Measurements from ENCODE around the gene MAP3K1.
"Not testable (repeated sequence)": the region's sequence is repeated elsewhere in the genome, so short reads cannot be mapped to it uniquely, and the experiment has no call there.

MAP3K1 gene

DNA sequence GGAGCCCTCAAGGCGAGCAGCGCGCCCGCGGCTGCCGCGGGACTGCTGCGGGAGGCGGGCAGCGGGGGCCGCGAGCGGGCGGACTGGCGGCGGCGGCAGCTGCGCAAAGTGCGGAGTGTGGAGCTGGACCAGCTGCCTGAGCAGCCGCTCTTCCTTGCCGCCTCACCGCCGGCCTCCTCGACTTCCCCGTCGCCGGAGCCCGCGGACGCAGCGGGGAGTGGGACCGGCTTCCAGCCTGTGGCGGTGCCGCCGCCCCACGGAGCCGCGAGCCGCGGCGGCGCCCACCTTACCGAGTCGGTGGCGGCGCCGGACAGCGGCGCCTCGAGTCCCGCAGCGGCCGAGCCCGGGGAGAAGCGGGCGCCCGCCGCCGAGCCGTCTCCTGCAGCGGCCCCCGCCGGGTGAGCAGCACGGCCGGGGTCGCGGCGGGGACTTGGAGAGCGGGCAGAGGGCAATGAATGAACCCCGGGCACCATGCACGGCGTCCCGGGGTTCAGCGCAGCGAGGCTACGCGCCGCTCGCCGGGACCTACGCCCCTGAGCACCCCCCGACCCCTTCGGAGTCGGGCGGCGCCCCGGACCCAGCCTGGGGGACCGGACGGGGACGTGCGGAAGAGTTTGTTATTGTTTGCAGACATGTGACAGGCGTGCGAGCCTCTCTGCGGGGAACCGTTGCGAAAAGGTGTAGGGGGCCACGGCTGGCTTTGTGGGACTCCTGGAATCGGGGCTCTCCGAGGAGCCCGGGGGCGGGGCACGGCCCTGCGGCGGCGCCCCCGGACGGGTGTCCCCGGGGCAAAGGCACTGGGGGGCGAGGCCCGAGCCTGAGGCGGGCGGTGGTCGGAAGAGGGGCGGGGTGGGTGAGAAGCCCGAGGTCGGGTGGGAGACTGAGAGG lies 553 bp downstream of the MAP3K1 start:
- peak in 24 of 51 donors; percentile 16 to 91 (median 62) for DNase-seq

DNA sequence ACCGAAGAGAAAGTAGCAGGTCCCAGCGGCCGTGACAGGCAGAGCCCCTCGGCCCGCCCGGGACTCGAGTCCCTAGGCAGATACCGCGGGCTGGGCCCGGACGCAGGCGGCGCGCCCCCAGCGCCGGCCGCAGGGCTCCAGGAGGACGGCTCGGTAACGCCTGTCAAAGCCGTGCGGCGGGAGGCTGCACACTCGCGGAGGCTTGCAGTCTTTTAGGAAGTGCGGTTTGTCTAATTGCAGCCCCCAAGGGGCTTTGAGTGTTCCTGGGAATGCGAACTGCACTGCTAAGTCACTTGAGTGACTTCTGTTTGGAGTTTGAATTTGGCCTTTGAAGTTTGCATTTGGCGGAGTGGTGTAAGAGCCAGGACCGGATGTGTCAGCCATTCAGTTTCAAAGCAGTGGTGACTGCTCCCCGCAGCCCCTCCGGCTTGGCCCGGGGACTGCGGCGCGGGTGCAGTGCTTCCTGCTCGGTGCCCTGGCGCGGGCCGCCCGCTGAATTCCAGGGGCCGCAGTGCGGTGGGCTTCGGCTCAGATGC lies 1.3 kb downstream of the MAP3K1 start:
- peak in 40 of 51 donors; percentile 8 to 79 (median 43) for DNase-seq

DNA sequence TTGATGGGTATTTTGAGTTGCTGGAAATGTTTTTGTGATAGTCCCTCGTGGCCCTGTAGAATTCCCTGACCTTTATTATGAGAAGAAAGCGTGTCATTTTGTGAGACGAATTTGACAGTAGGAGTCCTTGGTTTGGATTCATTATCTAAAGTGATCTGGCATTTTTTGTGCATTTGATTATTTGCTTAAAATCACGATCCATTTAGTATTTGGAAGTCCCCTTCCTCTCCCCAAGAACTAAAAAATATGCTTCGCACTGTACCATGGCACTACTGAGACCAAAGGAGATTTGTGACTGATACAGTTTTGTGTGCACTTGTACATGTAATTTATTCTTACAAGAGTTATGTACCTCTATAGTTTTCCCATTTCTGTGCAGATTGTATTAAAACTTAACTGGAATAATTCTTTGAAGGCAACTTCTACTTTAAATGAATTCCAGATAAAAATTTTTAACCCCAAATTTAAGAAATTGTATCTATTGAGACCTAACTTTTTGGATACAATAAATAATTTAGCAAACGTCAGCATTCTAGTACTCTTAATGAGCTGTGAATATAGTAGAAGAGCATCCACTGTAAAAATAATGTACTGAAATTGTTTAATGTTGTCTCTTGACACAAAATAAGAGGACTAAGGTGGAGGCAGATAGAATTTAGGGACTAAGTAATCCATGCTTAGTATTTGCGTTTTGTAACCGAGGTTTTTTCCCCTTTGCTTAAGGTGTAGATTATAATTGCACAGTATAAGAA lies 2.1 kb downstream of the MAP3K1 start:
- peak in 1 of 51 donors; percentile 26 for DNase-seq

DNA sequence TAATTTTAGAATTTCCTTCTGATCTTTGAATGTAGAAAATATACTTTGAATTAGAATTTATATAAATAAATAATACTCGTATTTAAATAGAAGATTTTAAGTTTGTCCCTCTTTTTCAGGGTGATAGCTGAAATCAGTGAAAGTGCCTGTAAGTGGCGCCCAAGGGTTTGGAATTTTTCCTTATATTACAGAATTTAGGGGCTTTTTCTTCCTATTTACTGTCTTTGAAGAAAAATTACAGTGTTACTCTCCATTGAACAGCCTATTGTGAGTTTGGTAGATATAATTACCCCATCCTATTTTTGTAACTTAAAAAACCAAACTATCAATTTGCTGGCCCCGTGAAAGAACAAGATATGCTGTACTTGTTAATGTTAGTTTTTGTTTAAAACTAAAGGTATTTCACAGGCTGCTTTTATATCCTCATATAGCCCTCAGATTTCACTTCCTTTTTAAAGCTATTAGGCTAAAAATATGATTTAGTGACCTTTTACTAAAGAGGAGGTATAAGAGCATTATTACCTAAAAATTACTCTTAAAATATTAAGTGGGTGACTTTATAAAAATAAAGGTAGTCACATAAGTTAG lies 3.2 kb downstream of the MAP3K1 start:
- DNase-seq: no peak

DNA sequence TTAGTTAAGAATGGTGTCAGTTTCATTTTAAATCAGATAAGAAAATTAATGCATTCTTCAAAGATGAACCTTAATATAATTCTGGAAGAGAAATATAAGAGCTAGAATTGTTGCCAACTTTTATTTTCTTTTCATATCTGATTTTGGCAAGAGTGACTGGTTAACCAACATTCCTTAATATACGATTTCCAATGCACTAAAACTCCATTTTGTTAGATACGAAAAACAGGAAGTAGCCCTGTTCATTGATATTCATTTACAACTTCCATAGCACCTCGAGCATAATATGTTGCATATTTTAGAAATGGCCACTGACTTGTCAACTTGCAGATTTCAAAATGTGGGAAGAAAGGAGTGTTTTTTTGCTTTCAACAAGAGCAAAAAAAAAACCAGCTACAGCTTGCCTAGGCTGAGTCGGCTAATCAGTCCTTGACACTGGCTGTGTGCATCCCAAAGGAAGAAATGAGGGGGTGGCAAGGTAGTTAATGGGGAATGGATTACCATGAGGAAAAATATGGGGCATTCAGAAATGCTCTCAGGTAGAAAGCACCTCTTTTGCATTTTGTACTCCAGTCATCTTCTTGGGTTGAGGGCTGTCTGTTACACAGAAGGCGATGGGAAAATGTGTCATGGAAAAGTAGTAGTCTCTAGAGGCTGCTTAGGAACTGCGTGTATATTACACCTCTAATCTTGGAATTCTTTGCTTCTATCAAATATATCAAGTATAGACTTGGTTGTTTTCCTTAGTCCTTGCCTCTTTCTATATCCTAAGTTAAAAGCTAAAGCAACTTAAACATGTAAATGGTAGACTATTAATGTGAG lies 3.9 kb downstream of the MAP3K1 start:
- no peak for DNase-seq

DNA sequence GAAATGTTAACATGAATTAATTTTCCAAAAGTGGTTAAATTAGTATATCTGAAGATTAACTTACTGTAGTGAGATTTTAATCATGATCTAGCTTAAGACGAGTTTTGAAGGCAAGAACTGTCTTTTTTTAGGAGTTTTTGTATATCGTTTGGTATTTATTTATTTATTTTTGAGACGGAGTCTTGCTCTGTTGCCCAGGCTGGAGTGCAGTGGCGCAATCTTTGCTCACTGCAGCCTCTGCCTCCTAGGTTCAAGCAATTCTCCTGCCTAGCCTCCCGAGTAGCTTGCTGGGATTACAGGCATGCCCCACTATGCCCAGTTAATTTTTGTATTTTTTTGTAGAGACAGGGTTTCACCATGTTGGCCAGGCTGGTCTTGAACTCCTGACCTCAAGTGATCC lies 6.5 kb downstream of the MAP3K1 start:
- DNase-seq: not testable (repeated sequence)

DNA sequence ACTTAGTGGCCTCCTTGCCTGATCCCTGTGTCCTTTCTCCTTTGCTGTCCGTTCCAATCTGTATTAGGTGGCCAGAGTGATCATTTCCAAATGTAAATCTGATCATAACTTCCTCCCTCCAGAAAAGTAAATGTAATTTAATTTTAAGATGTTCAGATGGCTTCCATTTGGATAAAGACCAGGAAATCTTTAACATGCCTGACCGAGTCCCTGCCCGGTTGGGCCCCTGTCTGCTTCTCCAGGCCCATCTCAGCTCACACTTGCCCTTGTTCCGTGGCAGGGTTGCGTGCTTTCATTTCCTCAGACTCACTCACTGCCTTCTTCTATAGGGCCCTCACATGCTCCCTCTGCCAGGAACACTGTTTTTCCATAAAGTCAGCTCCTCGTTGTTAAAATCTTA lies 7.6 kb downstream of the MAP3K1 start:
- no peak for DNase-seq

DNA sequence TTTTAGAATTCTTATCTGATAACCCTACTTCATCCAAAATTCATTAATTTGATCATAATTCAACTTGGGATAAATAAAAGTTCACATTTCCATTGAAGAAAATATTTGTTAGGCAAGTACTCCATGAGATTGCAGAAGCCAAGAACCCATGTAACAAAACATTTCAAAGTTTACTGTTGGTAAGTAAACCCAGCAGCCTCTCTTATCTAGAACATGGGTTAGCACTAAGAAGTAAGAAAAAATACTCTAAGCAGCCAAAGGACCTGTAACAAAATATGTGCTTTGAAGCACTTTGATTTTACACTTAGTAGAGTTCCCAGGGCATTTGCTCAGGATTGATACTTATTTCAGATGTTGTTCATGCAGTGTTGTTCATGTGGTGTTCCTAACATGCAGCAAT lies 8.7 kb downstream of the MAP3K1 start:
- no peak for DNase-seq

DNA sequence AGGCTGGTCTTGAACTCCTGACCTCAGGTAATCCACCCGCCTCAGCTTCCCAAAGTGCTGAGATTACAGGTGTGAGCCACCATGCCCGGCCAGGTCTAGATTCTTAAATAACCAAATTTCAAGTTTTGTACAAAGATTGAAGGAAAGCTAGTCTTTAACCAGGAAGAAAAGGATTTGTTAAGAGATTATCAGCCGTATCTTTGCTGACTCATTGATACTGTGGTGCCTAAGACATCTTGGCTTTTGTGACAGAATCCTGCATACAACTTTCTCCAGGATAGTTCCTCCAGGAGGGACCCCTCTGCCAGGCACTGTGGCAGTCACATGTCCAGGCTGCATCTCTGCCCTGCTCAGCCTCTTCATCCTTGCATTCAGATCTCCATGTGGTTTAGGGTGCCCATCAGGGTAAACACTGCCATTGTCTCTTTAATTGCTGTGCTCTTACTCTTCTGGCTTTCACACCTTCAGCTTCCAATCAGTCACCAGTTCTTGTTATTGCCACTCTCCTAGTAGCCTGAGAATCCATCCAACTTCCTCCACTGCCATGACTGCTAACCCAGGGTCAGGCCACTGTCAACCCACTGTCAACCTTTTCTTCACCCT lies 10.0 kb downstream of the MAP3K1 start:
- DNase-seq: no peak

DNA sequence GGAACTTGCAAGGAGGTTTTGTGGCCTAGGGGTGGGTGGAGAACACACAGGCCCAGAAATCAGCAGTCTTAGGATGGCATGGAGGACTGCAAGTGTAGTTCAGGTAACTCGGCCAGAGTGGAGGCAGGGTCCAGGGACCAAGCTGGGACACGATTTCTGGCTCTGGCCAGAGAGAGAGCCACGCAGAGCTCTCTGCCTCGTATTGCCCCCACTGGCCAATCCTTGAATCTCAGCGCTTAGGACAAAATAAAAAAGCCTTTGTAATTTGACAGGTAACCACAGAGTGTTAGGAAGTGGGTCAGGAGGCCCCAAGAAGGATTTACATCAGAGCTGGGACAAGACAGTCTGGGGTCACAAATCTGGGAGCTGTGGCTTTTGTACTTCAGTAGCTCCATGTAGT lies 11.7 kb downstream of the MAP3K1 start:
- no peak for DNase-seq

DNA sequence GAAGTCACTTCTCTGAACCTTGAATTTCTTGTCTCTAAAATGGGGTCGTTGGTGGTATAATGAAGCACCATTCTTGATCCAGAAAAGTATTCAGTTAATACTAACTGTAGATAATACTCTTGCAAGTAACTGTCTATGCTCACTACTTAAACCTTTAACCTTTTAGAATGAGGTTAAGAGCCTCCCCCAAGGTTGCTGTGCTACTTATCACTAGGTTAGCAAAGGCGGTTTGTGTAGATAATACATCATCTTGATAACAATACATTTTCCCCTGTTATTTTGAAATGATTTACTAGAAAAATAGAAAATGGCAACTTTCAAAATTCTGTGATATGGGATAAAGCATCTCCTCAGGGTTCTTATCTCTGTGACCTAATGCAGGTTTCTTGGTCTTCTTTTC lies 12.6 kb downstream of the MAP3K1 start:
- DNase-seq: no peak

DNA sequence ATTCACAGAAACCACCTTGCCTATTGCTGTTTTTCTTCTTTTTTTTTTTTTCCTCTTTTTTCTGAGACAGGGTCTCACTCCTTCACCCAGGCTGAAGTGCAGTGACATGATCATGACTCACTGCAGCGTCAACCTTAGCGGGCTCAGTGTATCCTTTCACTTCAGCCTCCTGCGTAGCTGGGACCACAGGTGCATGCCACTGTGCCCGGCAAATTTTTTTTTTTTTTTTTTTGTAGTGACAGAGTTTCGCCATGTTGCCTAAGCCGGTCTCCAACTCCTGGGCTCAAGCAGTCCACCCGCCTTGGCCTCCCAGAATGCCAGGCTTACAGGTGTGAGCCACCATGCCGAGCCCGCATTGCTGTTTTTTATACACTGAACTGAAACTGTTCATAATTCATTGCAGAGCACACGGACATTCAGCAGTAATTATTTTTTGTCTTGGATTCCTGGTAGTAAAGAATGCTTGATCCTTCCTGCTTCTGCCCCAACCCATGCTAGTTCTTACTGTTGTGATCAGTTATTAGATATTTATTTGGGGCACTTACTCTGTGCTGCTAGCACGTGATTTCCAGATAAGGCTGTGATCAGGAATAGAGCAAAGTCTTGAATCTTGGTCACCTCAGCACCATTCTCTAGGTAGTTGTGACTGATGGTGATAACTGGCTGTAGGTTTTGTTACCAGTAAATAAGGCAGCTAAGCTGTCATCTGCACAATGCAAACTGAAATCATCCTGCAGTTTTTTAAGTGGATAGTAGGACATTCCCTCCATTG lies 14.0 kb downstream of the MAP3K1 start:
- no peak for DNase-seq

DNA sequence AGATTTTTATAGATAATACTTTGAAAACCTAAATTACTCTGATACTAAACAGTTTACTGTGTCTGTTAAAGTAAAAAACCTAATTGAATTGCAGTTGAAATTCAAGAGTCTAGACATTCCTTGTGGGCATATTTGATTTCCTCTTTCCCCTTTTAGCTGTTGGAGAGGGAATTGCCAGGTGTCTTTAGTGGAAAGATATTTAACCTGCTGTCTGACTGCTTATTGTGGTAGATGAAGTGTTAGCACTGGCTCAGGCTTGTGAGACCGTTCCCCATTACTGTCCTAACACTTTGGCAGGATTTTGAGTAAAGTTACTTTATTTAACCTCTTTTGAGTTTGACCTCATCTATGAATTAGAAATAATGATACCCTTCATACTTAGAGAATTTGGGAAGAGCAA lies 16.4 kb downstream of the MAP3K1 start:
- DNase-seq: no peak

DNA sequence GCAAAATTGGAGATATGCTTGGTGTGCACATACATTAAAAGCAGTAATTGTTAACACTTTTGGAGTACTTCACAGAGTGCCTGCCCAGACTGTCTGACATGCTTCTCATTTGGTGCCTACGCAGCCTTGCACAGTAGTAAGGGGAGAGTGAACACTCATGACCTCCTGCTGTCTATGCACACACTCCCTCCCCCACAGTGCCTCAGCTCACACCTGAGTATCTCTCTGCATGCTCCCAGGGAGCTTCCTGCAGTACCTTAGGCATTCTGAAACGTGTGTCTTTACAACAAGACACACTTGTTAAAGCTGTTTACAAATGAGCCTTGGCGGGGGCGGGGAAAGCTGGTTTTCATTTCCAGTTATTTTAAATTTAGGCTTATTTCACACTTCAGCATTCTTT lies 18.0 kb downstream of the MAP3K1 start:
- no peak for DNase-seq

DNA sequence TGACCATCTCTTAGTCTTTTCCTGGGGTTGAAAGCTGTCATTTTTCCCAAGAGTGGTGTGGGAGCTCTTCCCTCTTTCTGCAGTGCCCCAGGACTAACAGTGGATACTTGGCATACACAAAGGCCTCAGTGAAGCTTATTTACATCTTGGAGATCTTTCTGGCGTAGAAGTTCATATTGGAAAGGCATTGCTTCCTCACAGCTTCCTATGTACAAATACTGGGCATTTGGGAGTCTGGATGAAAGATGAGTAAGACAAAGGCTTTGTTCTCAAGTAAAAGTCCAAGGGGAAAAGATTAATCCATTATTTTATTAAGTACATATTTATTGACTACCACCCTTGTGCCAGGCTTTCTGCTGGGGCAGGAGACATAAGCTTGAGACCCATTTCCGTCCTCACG lies 22.0 kb downstream of the MAP3K1 start:
- no peak for DNase-seq

DNA sequence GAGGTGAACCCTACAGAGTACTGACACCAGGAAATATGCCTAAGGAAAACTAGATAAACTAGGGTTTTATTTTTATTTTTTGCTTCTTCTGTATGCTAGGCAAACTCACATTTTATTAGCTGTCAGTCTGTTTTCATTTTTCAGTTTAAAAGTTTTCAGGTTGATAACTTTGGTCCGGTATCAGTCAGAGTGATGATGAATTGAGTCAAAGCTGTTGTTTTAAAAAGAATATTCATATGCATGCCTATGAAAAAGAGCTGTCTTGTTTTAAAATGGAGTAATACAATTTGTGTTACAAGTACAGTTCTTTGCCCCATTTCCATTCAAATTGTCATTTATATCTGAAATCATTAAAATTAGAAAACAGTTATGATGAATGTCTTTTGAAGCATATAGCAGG lies 22.6 kb downstream of the MAP3K1 start:
- no peak for DNase-seq

DNA sequence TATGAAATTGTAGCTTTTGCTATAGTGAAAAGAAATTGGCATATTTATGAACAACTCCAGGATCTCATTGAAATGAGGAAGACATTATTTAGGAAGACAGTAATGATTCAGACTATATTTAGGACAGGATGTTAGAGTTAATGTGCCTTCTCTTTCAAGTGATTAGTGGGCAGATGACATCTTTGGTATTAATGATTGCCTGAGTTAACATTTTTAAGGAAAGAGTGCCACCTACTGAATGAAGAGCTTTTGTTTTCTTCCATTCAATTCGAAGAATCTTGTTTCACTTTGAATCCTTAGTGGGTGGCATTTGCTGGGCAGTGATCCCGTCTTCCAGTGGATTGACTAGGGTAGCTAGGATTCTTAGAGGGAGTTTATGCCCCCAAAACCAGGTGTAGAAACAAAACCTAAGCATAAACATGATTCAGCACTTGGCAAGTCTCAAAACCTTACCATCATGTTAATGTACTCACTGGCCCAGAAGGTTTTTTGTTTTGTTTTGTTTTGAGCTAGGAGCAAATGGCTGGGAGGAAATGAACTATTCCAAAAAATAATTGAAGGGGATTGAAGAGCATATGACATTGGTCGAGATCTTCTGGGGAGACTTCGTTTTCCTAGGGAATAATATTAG lies 23.2 kb downstream of the MAP3K1 start:
- peak in 5 of 51 donors; percentile 8 to 68 (median 9) for DNase-seq

DNA sequence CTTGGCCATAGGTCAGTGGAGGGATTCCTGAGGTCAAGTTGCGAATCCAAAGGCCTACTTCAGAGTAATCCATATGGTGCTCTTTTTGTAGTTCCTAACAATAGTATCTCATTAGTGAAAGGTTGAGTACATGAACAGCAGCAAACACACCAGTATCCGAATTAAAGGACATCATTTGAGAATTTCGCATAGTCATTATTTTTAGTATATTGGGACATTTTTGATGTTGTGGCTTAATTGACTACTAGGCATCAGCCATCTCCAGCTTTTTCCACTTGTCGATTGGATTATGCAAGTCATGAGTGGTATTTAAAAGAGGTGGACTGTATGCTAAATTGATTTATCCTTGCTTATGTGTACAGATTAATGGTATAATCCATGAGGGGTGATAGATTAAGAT lies 23.7 kb downstream of the MAP3K1 start:
- no peak for DNase-seq

DNA sequence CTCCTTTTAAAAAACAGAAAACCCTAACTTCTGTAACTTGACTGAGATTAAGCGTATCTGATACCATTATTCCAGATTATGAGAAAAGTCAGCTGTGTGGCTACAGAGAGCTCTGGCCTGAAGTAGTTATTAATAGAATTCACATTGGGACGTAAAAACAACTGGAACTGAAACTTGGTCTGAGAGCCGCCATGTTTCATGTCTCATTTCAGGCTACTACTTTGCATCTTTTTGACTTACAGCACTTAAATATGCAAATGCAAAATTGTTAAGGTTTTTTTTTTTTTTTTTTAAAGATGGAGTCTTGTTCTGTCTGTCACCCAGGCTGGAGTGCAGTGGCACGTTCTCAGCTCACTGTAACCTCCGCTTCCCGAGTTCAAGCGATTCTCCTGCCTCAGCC lies 25.2 kb downstream of the MAP3K1 start:
- DNase-seq: no peak

DNA sequence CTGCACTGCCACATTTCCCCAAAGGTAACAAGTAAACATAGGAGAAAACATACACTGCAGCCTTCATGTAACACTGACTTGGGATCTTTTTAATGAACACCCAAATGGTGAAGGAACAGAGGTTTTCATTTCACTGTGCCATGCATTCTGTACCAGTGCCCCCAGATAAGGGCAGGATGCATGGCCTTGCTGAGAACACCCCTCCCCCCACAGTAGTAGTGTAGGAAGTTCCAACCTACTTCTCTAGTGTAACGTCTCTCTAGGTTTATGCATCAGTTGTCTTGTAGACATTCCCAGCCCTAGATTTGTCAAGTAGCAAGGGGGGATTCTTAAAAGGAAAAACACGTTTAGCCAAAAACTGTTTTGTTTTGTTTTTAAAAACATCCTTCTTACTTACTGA lies 29.9 kb downstream of the MAP3K1 start:
- no peak for DNase-seq
